CD4-positive, alpha-beta T cell treated with Interleukin-4 for 1 hour (primary cell): Measurements from ENCODE around the gene PRKCA.

Source experiments
- DNase-seq, 2 donors: peaks; one replicate each; pipeline ENCODE4 v3.0.0-alpha.2; 2020 to 2022

The PRKCA gene

GRCh38 chr17:66755101-66755943 lies 452.9 kb downstream of the PRKCA start:
- DNase-seq, result no peak

DNA sequence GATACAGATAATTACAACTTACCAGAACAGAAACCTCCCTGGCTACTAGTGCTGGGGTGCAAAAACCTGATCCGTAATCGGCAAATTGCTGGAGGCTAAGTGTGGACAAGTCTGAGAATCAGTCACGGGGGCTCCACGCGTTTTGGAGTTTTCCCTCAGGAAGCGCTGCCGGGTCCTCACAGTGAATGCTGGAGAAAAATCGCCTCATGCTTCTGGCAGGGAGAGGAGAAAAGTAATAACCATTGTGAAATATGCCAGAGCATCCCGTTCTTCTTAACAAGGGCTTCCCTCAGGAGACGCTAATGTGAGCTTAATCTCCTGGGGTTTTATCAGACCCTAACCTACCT lies 453.5 kb downstream of the PRKCA start:
- DNase-seq, result no peak

GRCh38 chr17:66760324-66760723 lies 457.9 kb downstream of the PRKCA start:
- no peak for DNase-seq

DNA sequence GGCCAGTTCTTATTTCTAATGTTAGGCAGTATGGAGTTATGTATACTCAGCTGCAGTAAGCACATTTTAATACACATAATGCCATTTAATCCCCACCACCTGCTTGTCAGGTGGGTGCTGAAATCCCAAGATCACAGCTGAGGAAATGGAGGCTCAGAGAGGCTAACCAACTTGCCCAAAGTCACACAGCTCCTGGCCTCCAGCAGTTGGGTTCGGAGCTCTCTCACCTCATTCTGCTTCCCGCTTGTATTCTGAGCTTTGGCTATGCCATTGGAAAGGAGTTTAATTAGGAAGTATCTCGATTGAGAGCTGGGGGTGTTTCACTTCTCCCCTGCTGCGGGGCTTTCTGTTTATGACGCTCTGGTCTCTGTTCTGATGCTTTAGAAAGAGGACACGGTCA lies 459.9 kb downstream of the PRKCA start:
- no peak for DNase-seq

DNA sequence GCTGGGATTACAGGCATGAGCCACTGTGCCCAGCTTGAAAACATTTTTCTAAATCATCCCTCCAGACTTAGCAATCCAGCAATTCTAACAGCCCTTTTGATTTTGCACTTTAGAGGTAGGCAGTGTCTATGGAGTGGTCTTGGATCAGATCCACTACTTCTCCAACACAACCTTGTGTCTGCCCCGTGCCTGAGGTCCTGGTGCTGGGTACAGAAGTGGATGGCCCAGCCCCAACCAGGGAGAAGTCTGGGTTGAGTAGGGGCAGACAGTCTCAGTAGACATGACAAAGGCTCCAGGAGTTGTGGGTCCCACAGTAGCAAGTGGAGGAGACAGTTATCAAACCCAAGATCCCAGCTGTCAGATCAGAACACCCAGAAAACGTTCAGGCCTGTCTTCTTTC lies 460.6 kb downstream of the PRKCA start:
- no peak for DNase-seq

GRCh38 chr17:66764506-66764905 lies 462.1 kb downstream of the PRKCA start:
- DNase-seq, result no peak

GRCh38 chr17:66767154-66767933 lies 464.9 kb downstream of the PRKCA start:
- DNase-seq, result no peak

GRCh38 chr17:66769911-66770310 lies 467.5 kb downstream of the PRKCA start:
- DNase-seq, result no peak

- no peak for DNase-seq
Measured at GRCh38 chr17:66772148-66772812, 469.9 kb downstream of the PRKCA start.

- DNase-seq, result no peak
Measured at GRCh38 chr17:66775271-66775670, 472.9 kb downstream of the PRKCA start.

DNA sequence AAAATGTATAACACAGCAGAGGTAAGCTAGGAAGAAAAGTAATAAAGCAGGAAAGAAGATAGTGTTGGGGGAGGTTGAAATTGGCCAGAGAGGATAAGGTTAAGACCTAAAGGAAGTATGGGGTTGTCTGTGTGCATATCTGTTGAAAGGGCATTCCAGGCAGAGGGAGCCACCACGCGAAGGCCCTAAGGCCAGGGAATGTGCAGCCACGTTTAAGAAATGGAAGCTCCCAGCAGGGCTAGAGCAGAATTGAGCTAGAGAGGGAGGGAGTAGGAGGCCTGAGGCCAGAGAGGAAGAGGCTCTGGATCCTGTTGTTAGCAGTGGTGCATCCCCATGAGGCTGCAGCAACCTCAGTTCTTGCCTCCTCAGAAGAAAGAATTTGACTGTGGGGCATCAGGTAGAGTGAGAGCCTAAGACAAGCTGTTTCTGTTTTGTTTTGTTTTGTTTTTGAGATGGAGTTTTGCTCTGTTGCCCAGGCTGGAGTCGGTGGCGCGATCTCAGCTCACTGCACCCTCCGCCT lies 473.5 kb downstream of the PRKCA start:
- DNase-seq, result no peak

- no peak for DNase-seq
Measured at GRCh38 chr17:66776999-66777688, 474.7 kb downstream of the PRKCA start.

GRCh38 chr17:66777689-66778225 lies 475.3 kb downstream of the PRKCA start:
- no peak for DNase-seq

DNA sequence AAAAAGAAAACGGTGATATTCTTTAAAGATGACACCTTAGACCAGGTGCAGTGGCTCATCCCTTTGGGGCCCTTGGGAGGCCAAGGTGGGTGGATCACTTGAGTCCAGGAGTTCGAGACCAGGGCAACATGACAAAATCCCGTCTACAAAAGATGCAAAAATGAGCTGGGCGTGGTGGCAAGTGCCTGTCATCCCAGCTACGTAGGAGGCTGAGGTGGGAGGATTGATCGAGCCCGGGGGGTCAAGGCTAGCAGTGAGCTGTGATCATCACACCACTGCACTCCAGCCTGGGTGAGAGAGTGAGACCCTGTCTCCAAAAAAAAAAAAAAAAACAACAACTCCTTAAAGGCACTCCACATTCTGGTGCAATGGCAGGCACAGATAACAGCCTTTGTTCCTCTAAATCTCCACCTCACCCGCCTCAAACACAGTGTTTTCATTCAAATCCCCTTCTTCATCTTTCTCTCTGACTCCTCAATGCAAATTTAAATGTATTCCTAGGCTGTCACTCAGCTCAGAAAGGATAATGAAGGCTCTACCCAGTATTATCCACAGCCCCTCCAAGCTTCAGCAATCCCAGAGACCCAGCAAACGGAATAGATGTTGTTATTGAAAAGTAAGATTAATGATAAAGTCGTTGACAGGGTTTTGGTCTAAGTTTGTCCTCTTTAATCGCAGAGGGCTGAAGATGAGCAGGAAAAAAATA lies 476.3 kb downstream of the PRKCA start:
- no peak for DNase-seq

DNA sequence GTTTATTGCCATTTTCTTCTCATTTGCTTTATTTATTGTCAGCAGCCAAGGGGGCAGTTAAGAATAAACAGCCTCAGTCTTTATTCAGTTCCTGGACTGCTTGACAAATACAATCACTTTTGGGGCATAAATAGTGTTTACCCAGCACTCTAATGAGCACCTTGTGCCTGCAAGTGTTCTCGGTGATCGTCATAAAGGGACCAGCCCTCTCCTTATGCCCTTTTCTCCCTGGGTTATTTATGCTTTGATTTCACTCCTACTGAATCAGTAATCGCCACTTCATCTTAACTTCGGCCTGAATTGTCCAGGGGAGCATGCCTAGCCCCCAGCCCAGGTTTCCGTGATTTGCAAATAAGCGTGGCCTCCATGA lies 476.8 kb downstream of the PRKCA start:
- DNase-seq, result no peak

DNA sequence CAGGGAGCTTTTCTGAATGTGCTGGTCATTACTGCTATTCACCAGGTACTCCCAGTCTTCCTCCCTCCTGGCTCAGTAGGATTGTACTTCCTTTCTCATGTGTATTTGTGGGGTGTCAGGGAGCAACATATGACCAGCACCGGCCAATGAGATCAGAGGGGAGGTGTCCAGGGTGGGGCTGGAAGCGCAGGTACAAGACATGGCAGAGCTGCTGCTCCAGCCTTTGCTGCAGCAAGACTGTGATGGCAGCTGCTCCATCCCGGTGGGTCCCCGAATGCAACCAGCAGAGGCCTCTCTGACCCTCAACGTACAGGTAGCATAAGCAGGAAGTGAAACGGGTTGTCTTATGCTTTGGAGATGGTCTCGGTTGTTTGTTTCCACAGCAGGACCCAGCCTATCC lies 478.7 kb downstream of the PRKCA start:
- no peak for DNase-seq

DNA sequence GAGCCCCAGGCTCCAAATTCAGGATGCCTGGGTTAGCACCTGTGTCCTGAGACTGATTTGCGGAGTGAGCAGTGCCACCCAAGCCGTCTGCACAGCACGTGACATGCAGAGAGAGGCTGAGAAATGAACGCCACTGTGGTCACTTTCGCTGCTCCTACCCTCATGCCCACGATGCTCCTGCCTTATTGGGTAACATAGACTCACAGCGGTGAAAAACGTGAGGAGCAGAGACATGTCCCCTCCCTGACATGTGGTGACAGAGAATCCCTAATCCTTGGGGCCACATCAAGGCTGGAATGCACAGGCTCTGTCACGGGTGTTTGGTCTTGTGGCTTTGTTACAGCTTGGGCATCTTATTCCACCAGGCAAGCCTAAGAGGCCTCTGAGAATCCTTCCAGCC lies 480.4 kb downstream of the PRKCA start:
- DNase-seq, result no peak

GRCh38 chr17:66783656-66784381 lies 481.4 kb downstream of the PRKCA start:
- DNase-seq, result no peak

- DNase-seq, result no peak
Measured at GRCh38 chr17:66784621-66785364, 482.4 kb downstream of the PRKCA start.

DNA sequence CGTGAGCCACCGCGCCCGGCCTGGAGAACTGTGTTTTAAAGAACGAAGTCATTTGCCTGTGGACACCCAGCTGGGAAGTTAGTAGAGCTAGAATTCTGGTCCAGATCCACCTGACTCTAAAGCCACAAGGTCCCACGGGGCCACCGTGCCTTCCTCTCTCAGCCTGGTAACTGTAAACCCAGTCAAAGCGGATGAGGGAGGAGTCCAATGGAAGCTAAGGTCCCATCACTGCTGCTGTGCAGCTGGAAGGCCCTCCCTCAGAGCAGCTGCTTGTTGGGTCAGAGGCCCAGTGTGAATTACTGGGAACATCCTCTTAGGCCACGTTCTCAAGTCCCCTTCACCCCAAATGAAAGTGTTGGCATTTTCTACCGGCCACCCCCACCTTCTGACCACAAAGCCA lies 483.7 kb downstream of the PRKCA start:
- no peak for DNase-seq

GRCh38 chr17:66787914-66788313 lies 485.5 kb downstream of the PRKCA start:
- DNase-seq, result no peak
